Stimulated activated CD8-positive, alpha-beta memory T cell treated with anti-CD3 and anti-CD28 coated beads, Interleukin-15, amount 100 ng/mL, for 48 hours (primary cell): ENCODE data around the gene MTARC2.
"Not testable (repeated sequence)": the region's sequence is repeated elsewhere in the genome, so short reads cannot be mapped to it uniquely, and the experiment has no call there.

Source experiments
- DNase-seq, 2 donors: peaks; one replicate each; pipeline ENCODE4 v3.0.0-alpha.2; 2020; ENCODE audit warnings: low read depth in 2 of 2

Gene MTARC2

GRCh38 chr1:220748089-220748934 is at the start of gene MTARC2:
Gene MTARC2 (plus strand): TSS chr1:220748322. CDS start chr1:220748532, 210 bp downstream.
- DNase-seq, result no peak

GRCh38 chr1:220698607-220699016 is 49.5 kb upstream of the MTARC2 start:
- no peak for DNase-seq

GRCh38 chr1:220699044-220699443 is 49.1 kb upstream of the MTARC2 start:
- DNase-seq, result no peak

- no peak for DNase-seq
Observed at GRCh38 chr1:220700556-220701179, 47.5 kb upstream of the MTARC2 start.

GRCh38 chr1:220701974-220702373 is 46.1 kb upstream of the MTARC2 start:
- DNase-seq, result no peak

- no peak for DNase-seq
Observed at GRCh38 chr1:220702733-220703270, 45.3 kb upstream of the MTARC2 start.

GRCh38 chr1:220703305-220703704 is 44.8 kb upstream of the MTARC2 start:
- no peak for DNase-seq

GRCh38 chr1:220705782-220706181 is 42.3 kb upstream of the MTARC2 start:
- DNase-seq, result no peak

- no peak for DNase-seq
Observed at GRCh38 chr1:220706480-220706879, 41.6 kb upstream of the MTARC2 start.

- DNase-seq, result no peak
Observed at GRCh38 chr1:220707160-220707559, 41.0 kb upstream of the MTARC2 start.

- DNase-seq, result no peak
Observed at GRCh38 chr1:220708244-220708643, 39.9 kb upstream of the MTARC2 start.

GRCh38 chr1:220708936-220709801 is 39.0 kb upstream of the MTARC2 start:
- no peak for DNase-seq

GRCh38 chr1:220710333-220710732 is 37.8 kb upstream of the MTARC2 start:
- no peak for DNase-seq

GRCh38 chr1:220711056-220711809 is 36.9 kb upstream of the MTARC2 start:
- DNase-seq, result no peak

GRCh38 chr1:220715986-220716385 is 32.1 kb upstream of the MTARC2 start:
- not testable (repeated sequence) for DNase-seq

- DNase-seq, result no peak
Observed at GRCh38 chr1:220717800-220718640, 30.1 kb upstream of the MTARC2 start.

- DNase-seq, result not testable (repeated sequence)
Observed at GRCh38 chr1:220721266-220721665, 26.9 kb upstream of the MTARC2 start.

GRCh38 chr1:220726634-220727033 is 21.5 kb upstream of the MTARC2 start:
- no peak for DNase-seq

- no peak for DNase-seq
Observed at GRCh38 chr1:220727519-220727918, 20.6 kb upstream of the MTARC2 start.

GRCh38 chr1:220730486-220730885 is 17.6 kb upstream of the MTARC2 start:
- no peak for DNase-seq
